Lung (tissue), 12 donors: ENCODE measurements around the gene CD47. TPM values are rescaled to one million over a fixed set of nuclear protein-coding genes. Genes with fewer than 3 reads are reported as not detected.

ENCODE experiments used
- ATAC-seq: fragments of 200-7000 bp; cut with Tn5 transposase; one replicate; pipeline ENCODE4 v1.9.1; 2020; ENCODE audit warnings: moderate number of reproducible peaks; ENCODE audit not compliant: insufficient read depth, low FRiP score
- DNase-seq, 3 donors: peaks; one replicate each; pipeline ENCODE4 v3.0.0-alpha.2; 2013 to 2017
- H3K27ac ChIP-seq, 2 donors: one replicate each; pipeline ENCODE4 v1.5.1; 2013; ENCODE audit warnings: mild to moderate bottlenecking in 2 of 2, moderate library complexity in 2 of 2, control low read depth in 1 of 2, inconsistent platforms in 1 of 2, low read depth in 1 of 2, low read length in 1 of 2
- H3K27me3 ChIP-seq, 3 donors: one replicate each; pipeline ENCODE4 v1.5.1; 2013; ENCODE audit warnings: low read length in 2 of 3; ENCODE audit not compliant: control insufficient read depth in 3 of 3, insufficient read depth in 3 of 3
- H3K36me3 ChIP-seq, 4 donors: one replicate each; pipeline ENCODE4 v1.5.1; 2013; ENCODE audit warnings: low read length in 4 of 4, mild to moderate bottlenecking in 1 of 4, moderate library complexity in 1 of 4; ENCODE audit not compliant: control insufficient read depth in 4 of 4, insufficient read depth in 4 of 4
- H3K4me1 ChIP-seq, 5 donors: one replicate each; pipeline ENCODE4 v1.5.1; 2013; ENCODE audit warnings: low read length in 5 of 5, mild to moderate bottlenecking in 2 of 5, moderate library complexity in 1 of 5; ENCODE audit not compliant: control insufficient read depth in 5 of 5, insufficient read depth in 5 of 5
- H3K4me3 ChIP-seq: one replicate; pipeline ENCODE4 v1.5.1; 2013; ENCODE audit warnings: mild to moderate bottlenecking, control low read depth, moderate library complexity
- H3K9ac ChIP-seq, 2 donors: one replicate each; pipeline ENCODE4 v1.5.1; 2013; ENCODE audit warnings: low read length in 2 of 2, control low read depth in 1 of 2; ENCODE audit not compliant: insufficient read depth in 1 of 2
- H3K9me3 ChIP-seq, 4 donors: one replicate each; pipeline ENCODE4 v1.5.1; 2013; ENCODE audit warnings: low read length in 3 of 4, mild to moderate bottlenecking in 1 of 4, moderate library complexity in 1 of 4; ENCODE audit not compliant: control insufficient read depth in 4 of 4, insufficient read depth in 3 of 4
- CTCF ChIP-seq: IDR thresholded peaks from 2 replicates; pipeline ENCODE4 v1.5.1; 2012; ENCODE audit warnings: mild to moderate bottlenecking; ENCODE audit errors: control extremely low read depth, extremely low read depth
- WGBS, 2 donors: extraction: QIAGEN DNeasy Blood & Tissue Kit; methylation state at CpG; one replicate each; pipeline ENCODE4 v1.1.7; 2013; 5-methylcytosine and 5-hydroxymethylcytosine counted together
- polyA plus RNA-seq, 2 donors: library from polyadenylated mRNA; stranded (reverse); fragments of 200-250 nt; gene quantifications; one replicate each; pipeline ENCODE4 v1.2.1, GENCODE V29; 2013
- total RNA-seq, 2 donors: library from RNA; depleted of rRNA in 1 of 2; stranded (reverse); fragments of >200 nt in 1 of 2; gene quantifications; one replicate each; pipeline ENCODE4 v1.2.1, GENCODE V29; 2014 to 2021
- donor health status: control.
- donor health status: control.
- donor health status: Bipolar disorder and iron deficiency.
- donor health status: healthy.
- donor health status: DM: yes; HTN: yes; CAD: no.

The CD47 gene
- total and polyA plus RNA-seq, 4 donors, result 115 to 410 (median 133) TPM

- no peak overlapping the region for H3K9ac ChIP-seq
- H3K36me3 ChIP-seq, result no peaks in the 10 kb centered on the region
Observed at GRCh38 chr3:108134555-108134880, 43.7 kb upstream of the CD47 start.

DNA sequence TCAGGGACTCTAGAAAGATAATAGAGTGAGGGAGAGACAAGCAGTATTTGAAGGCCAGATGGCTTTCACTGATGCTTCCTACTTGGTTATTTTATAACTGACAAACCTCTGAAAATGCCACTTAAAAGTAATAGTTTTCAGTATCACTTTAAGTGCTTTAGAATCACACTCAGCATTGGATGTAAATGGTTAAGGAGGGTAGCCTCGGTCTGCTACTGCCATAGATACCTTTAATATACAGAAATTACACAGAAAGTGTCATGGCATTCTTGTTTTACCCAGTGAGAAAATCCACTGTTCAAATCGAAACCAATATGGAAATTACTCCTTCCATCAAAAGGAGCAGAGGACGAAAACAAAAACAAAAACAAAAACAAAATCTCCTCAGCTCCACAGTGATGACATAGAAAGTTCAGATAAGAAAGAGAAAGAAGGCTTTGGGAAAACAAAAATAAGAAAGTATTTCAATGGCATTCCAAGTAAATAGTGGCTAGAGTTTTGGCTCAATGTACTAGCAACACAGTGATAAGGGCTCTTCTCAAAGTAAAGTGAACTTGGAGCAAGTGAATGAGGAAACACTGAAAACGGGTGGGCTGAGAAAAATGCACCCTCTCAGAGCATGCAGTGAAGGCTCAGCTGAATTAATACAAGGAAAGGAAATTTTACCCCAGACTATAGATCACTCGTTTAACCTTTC is 43.2 kb upstream of the CD47 start:
- TF ChIP-seq CTCF, result no peak
- no peaks in the 10 kb centered on the region for H3K36me3 ChIP-seq
- ATAC-seq (no peak), DNase-seq (peak in 1 of 3 donors; percentile 34)
- peaks cover 0 to 11% (median 7%) of the 10 kb centered on the region in 5 donors for H3K4me1 ChIP-seq
- no peak overlapping the region for H3K27ac ChIP-seq
- no peak overlapping the region for H3K4me3 ChIP-seq
- no peak overlapping the region for H3K9ac ChIP-seq
- no peaks in the 10 kb centered on the region for H3K27me3 ChIP-seq
- 51 to 59% methylated on average over 5 of the region's 5 CpGs for WGBS, 2 donors
- no peaks in the 10 kb centered on the region for H3K9me3 ChIP-seq

More at GRCh38 chr3:108134555-108134880, 43.7 kb upstream of the CD47 start:
- Histone ChIP-seq H3K27ac (no peak overlapping the region), H3K27me3 (no peaks in the 10 kb centered on the region), H3K4me1 (peaks cover 0 to 11% (median 7%) of the 10 kb centered on the region in 5 donors), H3K9me3 (no peaks in the 10 kb centered on the region), H3K4me3 (no peak overlapping the region)
- DNase-seq (no peak), ATAC-seq (no peak)
- TF ChIP-seq CTCF, result no peak
- WGBS, 2 donors, result 4 to 36% methylated on average over 1 of the region's 1 CpG

DNA sequence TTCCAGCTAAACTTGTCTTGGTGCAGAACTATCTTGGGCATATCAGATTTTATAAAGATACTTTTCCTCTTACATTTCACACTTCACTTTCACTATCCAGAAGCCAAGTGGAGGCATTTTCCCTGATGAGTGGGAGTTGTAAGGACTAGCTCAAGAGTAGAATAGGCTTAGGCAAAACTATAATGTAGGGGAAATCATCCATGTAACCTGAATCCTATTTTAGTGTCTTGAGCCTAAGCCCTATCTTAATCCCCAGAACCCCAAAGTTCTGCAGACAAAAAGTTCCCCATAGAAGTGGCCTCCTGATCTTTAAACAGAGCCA is 42.2 kb upstream of the CD47 start:
- H3K27me3 ChIP-seq, result no peaks in the 10 kb centered on the region
- DNase-seq, result no peak
- H3K27ac ChIP-seq, result no peak overlapping the region
- no peak overlapping the region for H3K4me3 ChIP-seq
- H3K36me3 ChIP-seq, result no peaks in the 10 kb centered on the region
- H3K9me3 ChIP-seq, result no peaks in the 10 kb centered on the region
- ATAC-seq, result no peak
- TF ChIP-seq CTCF, result no peak
- H3K4me1 ChIP-seq, result peaks cover 0 to 11% (median 7%) of the 10 kb centered on the region in 5 donors
- H3K9ac ChIP-seq, result no peak overlapping the region
